ENCODE measurements around the gene ESAM.

ESAM gene

GRCh38 chr11:124727474-124727873, 34.6 kb downstream of the ESAM start:
- no peak for DNase-seq (ENCODE audit: low spot score)

- no peak for DNase-seq (ENCODE audit: low spot score)
These were observed 36.4 kb downstream of the ESAM start for GRCh38 chr11:124725719-124726105.

GRCh38 chr11:124724979-124725718, 36.9 kb downstream of the ESAM start:
- peak; percentile 56 for DNase-seq (ENCODE audit: low spot score)

- no peak for DNase-seq (ENCODE audit: low spot score)
These were observed 39.9 kb downstream of the ESAM start for GRCh38 chr11:124722176-124722575.

GRCh38 chr11:124719534-124719933, 42.6 kb downstream of the ESAM start:
- no peak for DNase-seq (ENCODE audit: low spot score)

- DNase-seq (ENCODE audit: low spot score): no peak
These were observed 43.3 kb downstream of the ESAM start for GRCh38 chr11:124718801-124719200.

GRCh38 chr11:124717786-124718651, 44.1 kb downstream of the ESAM start:
- peak; percentile 45 for DNase-seq (ENCODE audit: low spot score)

GRCh38 chr11:124717421-124717785, 44.7 kb downstream of the ESAM start:
- DNase-seq (ENCODE audit: low spot score): no peak

GRCh38 chr11:124716591-124716990, 45.5 kb downstream of the ESAM start:
- no peak for DNase-seq (ENCODE audit: low spot score)

- DNase-seq (ENCODE audit: low spot score): no peak
These were observed 49.7 kb downstream of the ESAM start for GRCh38 chr11:124712392-124712791.

GRCh38 chr11:124707829-124708228, 54.3 kb downstream of the ESAM start:
- no peak for DNase-seq (ENCODE audit: low spot score)

All from D341Med (cell line).